KOPT-K1 (cell line): ENCODE measurements around the gene TBC1D2.

ENCODE experiments used
- H3K27ac ChIP-seq: fragments of 200-600 bp; sonication (generic); 2 replicates; pipeline ENCODE4 v1.5.1; 2016; ENCODE audit warnings: antibody characterized with exemption, mild to moderate bottlenecking, low read depth, low read length; ENCODE audit not compliant: poor library complexity, severe bottlenecking
- H3K36me3 ChIP-seq: fragments of 200-600 bp; sonication (generic); 2 replicates; pipeline ENCODE4 v1.5.1; 2017; ENCODE audit warnings: antibody characterized with exemption, mild to moderate bottlenecking, low read length, moderate library complexity; ENCODE audit not compliant: insufficient read depth
- H3K9me3 ChIP-seq: fragments of 200-600 bp; sonication (generic); 2 replicates; pipeline ENCODE4 v1.5.1; 2017; ENCODE audit warnings: antibody characterized with exemption, low read length, mild to moderate bottlenecking; ENCODE audit not compliant: insufficient read depth, poor library complexity, severe bottlenecking

Gene TBC1D2

GRCh38 chr9:98234245-98234825, 21.1 kb downstream of the TBC1D2 start:
- no peaks in the 10 kb centered on the region for H3K36me3 ChIP-seq
- no peak overlapping the region for H3K27ac ChIP-seq
- no peaks in the 10 kb centered on the region for H3K9me3 ChIP-seq

- Histone ChIP-seq H3K9me3 (no peaks in the 10 kb centered on the region), H3K27ac (no peak overlapping the region), H3K36me3 (no peaks in the 10 kb centered on the region)
Observed at GRCh38 chr9:98232926-98233325, 22.5 kb downstream of the TBC1D2 start.

DNA sequence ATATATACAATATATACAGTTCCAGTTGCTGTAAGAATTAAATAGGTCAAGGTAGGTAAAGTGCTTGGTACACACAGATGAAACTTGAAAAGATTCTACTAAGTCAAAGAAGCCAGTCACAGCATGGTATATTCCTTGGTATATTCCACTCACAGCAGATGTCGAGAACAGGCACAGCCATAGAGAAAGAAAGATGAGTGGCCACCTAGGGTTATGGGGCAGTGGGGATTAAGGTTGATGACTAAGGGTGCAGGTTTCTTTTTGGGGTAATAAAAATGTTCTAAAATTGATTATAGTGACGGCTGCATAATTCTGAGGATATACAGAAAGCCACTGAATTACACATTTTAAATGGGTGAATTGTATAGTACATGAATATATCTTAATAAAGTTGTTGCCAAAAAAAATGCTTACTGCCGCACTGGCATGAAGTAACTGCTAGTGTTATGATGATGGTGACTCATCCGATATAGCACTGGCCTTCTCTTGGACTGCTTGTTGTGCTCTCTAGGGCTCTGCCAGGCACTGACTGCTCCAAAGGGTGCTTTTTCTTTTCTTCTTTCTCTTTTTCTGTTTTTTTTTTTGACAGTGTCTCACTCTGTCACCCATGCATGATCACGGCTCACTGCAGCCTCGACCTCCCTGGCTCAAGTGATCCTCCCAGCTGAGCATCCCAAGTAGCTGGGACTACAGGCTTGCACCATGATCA, 23.5 kb downstream of the TBC1D2 start:
- Histone ChIP-seq H3K9me3 (no peaks in the 10 kb centered on the region), H3K36me3 (no peaks in the 10 kb centered on the region), H3K27ac (no peak overlapping the region)

- Histone ChIP-seq H3K27ac (no peak overlapping the region), H3K9me3 (no peaks in the 10 kb centered on the region), H3K36me3 (no peaks in the 10 kb centered on the region)
Observed at GRCh38 chr9:98230789-98231188, 24.7 kb downstream of the TBC1D2 start.

GRCh38 chr9:98230304-98230703, 25.1 kb downstream of the TBC1D2 start:
- no peak overlapping the region for H3K27ac ChIP-seq
- no peaks in the 10 kb centered on the region for H3K36me3 ChIP-seq
- H3K9me3 ChIP-seq: no peaks in the 10 kb centered on the region

GRCh38 chr9:98229620-98230019, 25.8 kb downstream of the TBC1D2 start:
- Histone ChIP-seq H3K9me3 (no peaks in the 10 kb centered on the region), H3K27ac (no peak overlapping the region), H3K36me3 (no peaks in the 10 kb centered on the region)

DNA sequence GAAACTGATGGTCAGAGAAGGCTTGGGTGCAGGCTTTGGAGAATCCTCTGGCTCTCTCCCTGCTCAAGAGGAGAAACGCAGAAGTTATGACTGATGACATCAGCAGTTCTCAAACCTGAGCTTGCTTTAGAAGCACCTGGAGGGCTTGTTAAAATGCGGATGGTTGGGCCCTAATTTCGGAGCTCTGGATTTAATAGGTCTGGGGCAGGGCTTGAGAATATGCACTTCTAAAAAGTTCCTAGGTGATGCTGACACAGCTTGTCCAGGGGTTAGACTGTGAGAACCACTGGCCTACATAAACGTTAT, 26.4 kb downstream of the TBC1D2 start:
- Histone ChIP-seq H3K9me3 (no peaks in the 10 kb centered on the region), H3K27ac (no peak overlapping the region), H3K36me3 (no peaks in the 10 kb centered on the region)

- H3K9me3 ChIP-seq: no peaks in the 10 kb centered on the region
- no peak overlapping the region for H3K27ac ChIP-seq
- H3K36me3 ChIP-seq: no peaks in the 10 kb centered on the region
Observed at GRCh38 chr9:98228392-98229089, 26.9 kb downstream of the TBC1D2 start.

DNA sequence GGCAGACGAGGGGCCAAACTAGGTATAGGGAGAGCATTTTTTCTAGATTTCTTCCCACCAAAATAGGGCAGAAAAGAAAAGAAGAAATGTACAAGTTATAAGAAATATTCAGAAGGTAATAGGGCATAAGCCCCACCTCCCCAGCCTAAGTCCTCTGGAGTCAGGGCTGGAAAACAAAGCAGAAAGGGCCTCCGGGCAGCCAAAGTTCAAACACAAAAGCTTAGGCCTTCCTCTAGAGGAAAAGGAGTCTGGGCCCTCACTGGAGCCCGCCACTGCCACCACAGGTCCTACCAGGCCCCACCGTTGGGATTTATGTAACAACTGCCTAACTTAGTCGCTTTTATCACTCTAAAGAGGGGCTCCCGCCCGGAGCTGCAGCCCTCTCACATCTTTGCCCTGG, 27.6 kb downstream of the TBC1D2 start:
- no peak overlapping the region for H3K27ac ChIP-seq
- no peaks in the 10 kb centered on the region for H3K9me3 ChIP-seq
- H3K36me3 ChIP-seq: no peaks in the 10 kb centered on the region

DNA sequence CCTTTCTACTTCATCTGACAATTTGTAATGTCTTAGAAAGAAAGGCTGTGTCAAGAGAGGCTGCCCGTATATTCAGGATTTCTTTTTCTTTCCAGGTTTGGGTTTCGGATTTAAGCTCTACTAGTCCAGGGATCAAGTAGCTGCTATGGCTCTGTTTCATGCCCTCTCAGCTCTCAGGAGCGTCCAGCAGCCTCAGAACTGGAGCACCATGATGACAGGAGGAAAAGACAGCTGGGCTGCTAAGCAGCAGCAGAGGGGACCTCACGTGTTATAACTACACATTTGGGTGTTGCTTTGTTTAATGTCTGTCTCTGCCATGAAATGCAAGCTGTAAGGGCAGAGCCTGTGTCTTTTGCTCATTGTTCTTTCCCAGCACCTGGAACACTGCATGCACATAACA, 28.5 kb downstream of the TBC1D2 start:
- H3K9me3 ChIP-seq: no peaks in the 10 kb centered on the region

GRCh38 chr9:98226516-98226915, 28.9 kb downstream of the TBC1D2 start:
- no peaks in the 10 kb centered on the region for H3K36me3 ChIP-seq

More for the DNA sequence above, 28.5 kb downstream of the TBC1D2 start:
- Histone ChIP-seq H3K36me3 (no peaks in the 10 kb centered on the region), H3K27ac (no peak overlapping the region)

DNA sequence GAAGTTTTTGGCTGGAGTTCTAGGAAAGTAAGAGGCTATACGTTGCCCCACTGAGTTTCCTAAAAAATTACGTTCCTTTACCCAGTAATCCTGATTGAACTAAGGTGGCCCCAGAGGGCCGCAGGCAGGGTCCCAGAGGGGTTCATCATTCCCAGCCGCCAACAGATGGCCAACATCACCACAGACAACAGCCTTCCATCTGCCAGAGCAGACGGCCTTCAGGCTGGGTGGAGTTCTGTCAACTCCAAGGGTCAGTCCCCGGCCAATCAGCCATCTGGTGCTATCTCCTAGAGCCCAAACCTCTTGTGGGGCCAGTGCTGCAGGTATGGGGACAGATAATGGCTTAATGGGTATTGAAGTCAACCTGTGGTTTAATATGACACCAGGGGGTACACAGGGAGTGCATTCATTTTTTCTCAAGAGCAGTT, 30.4 kb downstream of the TBC1D2 start:
- H3K27ac ChIP-seq: no peak overlapping the region
- no peaks in the 10 kb centered on the region for H3K9me3 ChIP-seq
- H3K36me3 ChIP-seq: no peaks in the 10 kb centered on the region

More at GRCh38 chr9:98226516-98226915, 28.9 kb downstream of the TBC1D2 start:
- no peak overlapping the region for H3K27ac ChIP-seq
- no peaks in the 10 kb centered on the region for H3K9me3 ChIP-seq

DNA sequence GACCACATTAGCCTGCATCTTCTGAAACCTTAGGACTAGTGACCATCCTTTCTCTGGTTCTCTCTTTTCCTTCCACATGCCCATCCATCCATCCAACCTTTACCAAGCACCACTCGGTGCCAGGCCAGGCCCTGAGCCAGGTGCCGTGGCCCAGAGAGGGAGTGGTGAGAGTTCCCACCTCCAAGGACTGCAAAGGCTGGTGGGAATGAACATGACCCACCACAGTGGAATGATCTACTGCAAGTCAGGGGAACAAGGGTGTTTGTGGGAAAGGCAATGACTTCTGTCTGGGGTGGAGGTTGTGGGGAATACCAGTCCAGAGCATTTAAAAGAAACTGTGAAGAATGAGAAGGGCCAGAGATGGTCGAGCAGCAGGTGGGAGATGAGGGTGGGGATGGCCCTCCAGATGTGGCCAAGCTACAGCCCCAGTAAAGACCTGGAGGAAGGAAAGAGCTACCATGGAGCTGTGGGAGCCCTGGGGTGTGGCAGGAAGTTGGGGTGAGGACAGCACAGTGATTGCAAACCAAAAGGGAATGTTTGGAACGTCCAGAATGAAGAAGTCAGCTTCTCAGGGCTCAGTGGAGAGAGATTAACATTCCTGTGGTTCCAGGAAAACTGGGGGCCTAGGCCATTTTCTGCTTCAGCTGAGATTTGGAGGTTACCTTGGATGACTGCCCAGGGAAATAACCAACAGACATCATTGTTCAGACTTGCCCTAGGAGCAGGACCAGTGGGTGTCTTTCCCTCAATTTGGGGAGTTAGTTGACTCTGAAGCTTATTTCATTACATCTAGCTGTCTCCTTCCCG, 32.4 kb downstream of the TBC1D2 start:
- no peaks in the 10 kb centered on the region for H3K9me3 ChIP-seq
- no peaks in the 10 kb centered on the region for H3K36me3 ChIP-seq
- no peak overlapping the region for H3K27ac ChIP-seq

DNA sequence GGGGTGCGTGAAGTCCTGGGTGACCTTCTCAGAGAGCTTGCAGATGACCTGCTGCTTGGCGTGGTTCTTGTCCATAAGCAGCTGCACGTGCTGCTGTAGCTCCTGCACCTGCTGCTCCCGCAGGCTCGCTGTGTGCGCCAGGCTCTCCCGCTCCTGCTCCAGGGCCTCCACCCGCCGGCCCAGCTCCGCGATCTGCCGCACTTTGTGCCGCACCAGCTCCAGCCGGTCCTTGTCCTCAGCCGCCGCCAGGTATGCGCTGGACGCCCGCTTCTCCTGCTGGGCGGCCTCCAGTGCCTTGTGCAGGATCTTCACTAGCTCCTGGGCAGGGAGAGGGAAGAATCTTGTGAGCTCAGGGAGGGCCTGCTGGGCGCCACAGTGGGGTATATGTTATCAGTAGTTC, 34.5 kb downstream of the TBC1D2 start:
- no peaks in the 10 kb centered on the region for H3K36me3 ChIP-seq
- no peak overlapping the region for H3K27ac ChIP-seq

DNA sequence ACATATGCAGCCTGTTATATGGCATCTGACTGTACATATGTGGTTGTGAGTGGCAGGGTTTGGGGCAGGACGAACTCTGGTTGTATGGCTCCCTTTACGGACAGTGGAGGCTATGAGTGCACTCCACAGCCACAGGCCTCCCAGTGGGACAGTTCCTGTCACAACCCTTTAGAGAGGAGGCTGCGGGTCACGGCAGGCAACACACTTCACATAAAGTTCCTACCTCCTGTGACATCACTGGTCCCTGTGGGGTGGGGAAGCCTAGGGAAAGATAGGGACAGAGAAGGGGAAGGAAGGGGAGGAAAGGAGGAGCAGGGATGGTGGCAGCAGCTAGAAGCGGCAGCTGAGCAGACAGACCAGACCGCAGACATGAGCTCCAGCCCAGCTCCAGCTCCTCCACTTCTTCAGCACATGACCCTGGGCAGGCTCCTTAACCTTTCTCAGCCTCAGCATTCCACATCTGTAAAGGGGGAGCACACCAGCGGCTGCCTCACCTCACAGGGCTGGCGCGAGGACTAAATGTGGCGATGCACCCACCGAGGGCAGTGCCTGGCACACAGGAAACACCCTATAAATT, 35.6 kb downstream of the TBC1D2 start:
- H3K9me3 ChIP-seq: no peaks in the 10 kb centered on the region
- no peak overlapping the region for H3K27ac ChIP-seq
- no peaks in the 10 kb centered on the region for H3K36me3 ChIP-seq

More for the DNA sequence above, 34.5 kb downstream of the TBC1D2 start:
- H3K9me3 ChIP-seq: no peaks in the 10 kb centered on the region
